HepG2 (cell line): ENCODE results near the gene IRGQ. TPM values are rescaled to one million over a fixed set of nuclear protein-coding genes. Genes with fewer than 3 reads are reported as not detected.

Experiments
- NR2F6 ChIP-seq, 2 experiments: IDR thresholded peaks; 2 replicates each; pipeline ENCODE4 v1.6.1; 2016; ENCODE audit warnings: antibody characterized with exemption in 1 of 2, mild to moderate bottlenecking in 1 of 2
- ZBTB40 ChIP-seq, 2 experiments: fragments of 450-650 bp in 1 of 2; sonication (generic) in 1 of 2; formaldehyde crosslinking in 1 of 2; IDR thresholded peaks; 2 replicates each; pipeline versions ENCODE4 v1.6.1 to v1.8.0; 2016 to 2022; ENCODE audit warnings: antibody characterized with exemption in 1 of 2, mild to moderate bottlenecking in 1 of 2, missing genetic modification reagents in 1 of 2
- ZXDC ChIP-seq: sonication (generic); formaldehyde crosslinking; IDR thresholded peaks from 2 replicates; pipeline ENCODE4 v1.5.0; 2020; ENCODE audit warnings: mild to moderate bottlenecking, missing genetic modification reagents
- polyA plus RNA-seq, 8 experiments: library from polyadenylated mRNA; depleted of rRNA in 3 of 8; stranded (reverse) in 7 of 8; unstranded in 1 of 8; fragments of >200 nt; fragmentation: Illumina TruSeq in 4 of 8; extraction: Trizol in 4 of 8; gene quantifications; 2 replicates each; pipeline versions ENCODE4 v1.2.1 to v1.2.3, GENCODE V29; 2011 to 2016; ENCODE audit warnings: low read depth in 4 of 8, missing spikeins in 1 of 8, mixed read lengths in 1 of 8; ENCODE audit not compliant: insufficient read depth in 1 of 8
- total RNA-seq, 5 experiments: library from RNA; depleted of rRNA; stranded (reverse); fragments of >200 nt; fragmentation: Illumina TruSeq; extraction: Trizol; gene quantifications; 2 replicates each; pipeline ENCODE4 v1.2.3, GENCODE V29; 2016; ENCODE audit warnings: low read depth in 1 of 5

Gene IRGQ
- total and polyA plus RNA-seq, 2 of the 13 experiments (the other 11 are each of a cell fraction or from before 2014, with no cell fraction given): 11.6 to 12.4 TPM

DNA sequence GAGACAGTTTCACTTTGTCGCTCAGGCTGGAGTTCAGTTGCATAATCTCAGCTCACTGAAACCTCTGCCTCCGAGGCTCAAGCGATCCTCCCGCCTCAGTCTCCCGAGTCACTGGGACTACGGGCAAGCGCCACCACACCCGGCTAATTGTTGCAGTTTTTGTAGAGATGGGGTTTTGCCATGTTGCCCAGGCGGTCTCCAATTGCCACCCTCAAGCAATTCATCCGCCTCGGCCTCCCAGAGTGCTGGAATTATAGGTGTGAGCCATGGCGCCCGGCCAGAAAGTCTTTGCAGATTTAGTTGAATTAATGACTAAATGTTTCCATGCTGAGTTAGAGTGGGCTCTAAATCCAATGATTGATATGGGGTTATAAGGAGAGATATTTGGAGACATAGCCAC lies 48.2 kb upstream of the IRGQ start (continued):
- TF ChIP-seq ZBTB40 (IDR thresholded peaks at IDR 0.05) (no peak), ZBTB40 (CRISPR knock-in tag; IDR thresholded peaks at IDR 0.05) (no peak), ZXDC (CRISPR knock-in tag) (no peak), NR2F6 (IDR thresholded peaks at IDR 0.05) (no peak), NR2F6 (CRISPR knock-in tag; IDR thresholded peaks at IDR 0.05) (no peak)
